H7 (cell line): ENCODE data around the gene PAQR3. TPM values are rescaled to one million over a fixed set of nuclear protein-coding genes. Genes with fewer than 3 reads are reported as not detected.

Experiments
- total RNA-seq: library from RNA; depleted of rRNA; stranded (reverse); fragments of >200 nt; shearing (Covaris generic); gene quantifications from 2 replicates; pipeline ENCODE4 v1.2.3, GENCODE V29; 2014; rRNA removed

The PAQR3 gene
- total RNA-seq, 1 experiment from 2014 or later, result 23.9 TPM

Other genes starting within 250 kb of the PAQR3 start
- gene BMP2K, start 163.1 kb downstream of the PAQR3 start, total RNA-seq, result 25.1 and 37.8 TPM in 2 replicates